Caco-2 (cell line): ENCODE results near the gene COX8C. TPM values are rescaled to one million over a fixed set of nuclear protein-coding genes. Genes with fewer than 3 reads are reported as not detected.
A peak's percentile ranks its signal among the peaks of the same experiment; 100 is the strongest.

ENCODE experiments used
- Bru-seq: library from RNA; stranded (reverse); fragments of 400-500 nt; gene quantifications from one replicate; lab custom pipeline; 2021; lab: Mats Ljungman, UMichigan
- BruChase-seq, 2 experiments: library from RNA; stranded (reverse); fragments of 400-500 nt; gene quantifications; one replicate each; lab custom pipeline; 2021; lab: Mats Ljungman, UMichigan
- BruUV-seq: library from RNA; stranded (reverse); fragments of 400-500 nt; replicated peaks from 2 replicates; lab custom pipeline; 2021; lab: Mats Ljungman, UMichigan
- CTCF ChIA-PET: fragments of 300-600 bp; sonication (Branson Sonifier 250); formaldehyde crosslinking; loops from one replicate; lab custom pipeline; 2022; ENCODE audit warnings: antibody characterized with exemption; lab: Charles Lee
- POLR2A ChIA-PET: fragments of 300-600 bp; sonication (Branson Sonifier 250); formaldehyde crosslinking; loops from one replicate; lab custom pipeline; 2022; ENCODE audit warnings: antibody characterized with exemption; lab: Charles Lee
- DNase-seq, 2 experiments: peaks; one replicate each; pipeline versions ENCODE4 v3.0.0 to v3.0.0-alpha.2; 2020 to 2022
- H3K27me3 ChIP-seq: replicated peaks from 2 replicates; pipeline ENCODE4 v1.6.0; 2011; ENCODE audit warnings: low read length; ENCODE audit not compliant: control insufficient read depth, insufficient read depth
- H3K36me3 ChIP-seq: 2 replicates; pipeline ENCODE4 v1.5.1; 2011; ENCODE audit warnings: low read length; ENCODE audit not compliant: control insufficient read depth, insufficient read depth
- H3K4me1 ChIP-seq: fragments of 250-450 bp; sonication (Bioruptor Pico); 2 replicates; pipeline ENCODE4 v1.5.1; 2020; ENCODE audit warnings: mild to moderate bottlenecking
- H3K4me3 ChIP-seq: 2 replicates; pipeline ENCODE4 v1.5.1; 2011; ENCODE audit warnings: low read depth, mild to moderate bottlenecking, control low read depth, low read length
- H3K9me3 ChIP-seq: fragments of 250-450 bp; sonication (Bioruptor Pico); 2 replicates; pipeline ENCODE4 v1.5.1; 2020; ENCODE audit warnings: mild to moderate bottlenecking, moderate library complexity
- H3K27ac Mint-ChIP-seq: one replicate; pipeline ENCODE4 v1.8.0; 2022; ENCODE audit warnings: mixed read lengths; ENCODE audit not compliant: unreplicated experiment
- H3K27me3 Mint-ChIP-seq: one replicate; pipeline ENCODE4 v1.8.0; 2022; ENCODE audit warnings: mixed read lengths; ENCODE audit not compliant: insufficient read depth, unreplicated experiment
- H3K36me3 Mint-ChIP-seq: one replicate; pipeline ENCODE4 v1.8.0; 2022; ENCODE audit warnings: mild to moderate bottlenecking, mixed read lengths; ENCODE audit not compliant: insufficient read depth, unreplicated experiment
- H3K4me1 Mint-ChIP-seq: one replicate; pipeline ENCODE4 v1.8.0; 2022; ENCODE audit warnings: low read depth, mixed read lengths; ENCODE audit not compliant: unreplicated experiment
- H3K4me3 Mint-ChIP-seq: one replicate; pipeline ENCODE4 v1.8.0; 2022; ENCODE audit warnings: mild to moderate bottlenecking, moderate library complexity, mixed read lengths; ENCODE audit not compliant: unreplicated experiment
- H3K9me3 Mint-ChIP-seq: one replicate; pipeline ENCODE4 v1.8.0; 2022; ENCODE audit warnings: mixed read lengths; ENCODE audit not compliant: unreplicated experiment
- intact Hi-C: fragments of 100-400 bp; cut with micrococcal nuclease; formaldehyde crosslinking; loops from one replicate; pipeline ENCODE4 v1.10.0; 2022; ENCODE audit not compliant: unreplicated experiment
- long read RNA-seq: library from polyadenylated mRNA; stranded (forward); transcript quantifications from one replicate; pipeline ENCODE4 v2.0.0, GENCODE V29; 2022
- total RNA-seq: library from RNA; stranded (reverse); gene quantifications from 2 replicates; pipeline ENCODE4 v1.2.3, GENCODE V29; 2022
- TF ChIP-seq, protein P1 (sequence below), 2 experiments: fragments of 200-600 bp in 1 of 2; IDR thresholded peaks; 1 replicate in 1 of 2; 2 replicates in 1 of 2; pipeline versions ENCODE4 v1.5.1 to v1.8.0; 2011 to 2022; ENCODE audit warnings: antibody characterized with exemption in 1 of 2, control low read depth in 1 of 2, inconsistent platforms in 1 of 2, low read depth in 1 of 2, low read length in 1 of 2, mild to moderate bottlenecking in 1 of 2, moderate library complexity in 1 of 2; ENCODE audit not compliant: insufficient read depth in 1 of 2, severe bottlenecking in 1 of 2, unreplicated experiment in 1 of 2

COX8C gene, protein sequence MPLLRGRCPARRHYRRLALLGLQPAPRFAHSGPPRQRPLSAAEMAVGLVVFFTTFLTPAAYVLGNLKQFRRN
- not detected in 2 replicates for total RNA-seq
- not detected for Bru-seq, nascent RNA
- percentile 24 among the genes with signal in this experiment for BruChase-seq, experiment 1, labeled RNA remaining after a 2-hour chase
- BruChase-seq, experiment 2, labeled RNA remaining after a 6-hour chase, result percentile 36 among the genes with signal in this experiment
- long read RNA-seq, result 0 reads

DNA sequence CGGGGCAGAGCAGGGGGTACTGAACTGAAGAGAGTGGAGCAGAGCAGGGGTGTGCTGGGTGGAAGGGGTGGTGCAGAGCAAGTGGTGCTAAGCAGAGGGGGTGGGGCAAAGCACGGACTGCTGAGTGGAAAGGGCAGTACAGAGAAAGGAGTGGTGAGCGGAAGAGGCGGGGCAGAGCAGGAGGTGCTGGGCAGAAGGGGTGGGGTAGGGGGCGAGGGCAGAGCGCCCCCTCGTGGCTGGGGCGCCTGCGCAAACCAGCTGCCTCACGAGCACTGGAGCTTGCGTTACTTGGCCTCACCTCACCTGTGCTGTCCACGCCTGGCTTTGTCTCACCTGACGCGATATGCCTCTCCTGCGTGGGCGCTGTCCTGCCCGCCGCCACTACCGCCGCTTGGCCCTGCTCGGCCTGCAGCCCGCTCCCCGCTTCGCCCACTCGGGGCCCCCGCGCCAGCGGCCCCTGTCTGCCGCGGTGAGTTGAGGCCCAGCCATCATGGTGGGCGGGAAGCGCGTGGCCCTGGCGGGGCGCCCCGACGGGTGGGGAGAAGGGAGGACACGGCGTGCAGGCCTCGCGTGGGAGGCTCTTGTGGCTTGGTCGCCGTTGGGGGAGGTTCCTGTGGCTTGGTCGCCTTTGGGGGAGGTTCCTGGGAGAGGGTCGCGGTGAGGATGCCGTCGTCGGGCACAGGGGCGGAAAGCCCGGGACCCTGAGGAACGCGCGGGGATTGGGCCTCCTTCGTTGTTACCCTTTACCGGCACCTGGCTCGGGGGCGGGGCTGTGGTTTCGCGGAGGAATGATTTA lies at the start of gene COX8C:
Gene COX8C, plus strand, starts transcription at position 257 of the 796 bp plus-strand sequence. Its CDS starts 87 bp downstream, at position 344.
- DNase-seq, result no peak

DNA sequence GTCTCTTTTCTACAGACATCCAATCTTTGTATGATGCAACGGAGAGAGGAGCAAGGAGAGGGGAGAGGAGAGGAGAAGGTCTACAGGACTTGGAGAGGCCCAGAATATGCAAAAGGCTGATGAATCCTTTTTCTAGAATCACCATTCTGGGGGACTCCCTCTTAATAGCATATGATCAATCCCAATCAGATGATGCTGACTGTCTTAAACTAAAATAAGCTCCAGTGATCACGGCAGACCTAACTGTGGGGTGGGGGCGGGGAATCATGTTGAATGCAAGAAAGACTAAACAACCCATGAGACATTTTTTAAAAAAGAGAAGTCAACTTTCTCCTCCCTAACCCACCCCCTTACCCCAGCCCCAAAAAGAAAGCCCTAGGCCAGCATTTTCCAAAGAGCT lies 47.6 kb upstream of the COX8C start:
- H3K4me1 Mint-ChIP-seq, result peaks cover 9% of the 10 kb centered on the region
- no peaks in the 10 kb centered on the region for H3K36me3 ChIP-seq
- no peaks in the 10 kb centered on the region for H3K9me3 Mint-ChIP-seq
- no peaks in the 10 kb centered on the region for H3K27me3 Mint-ChIP-seq
- H3K27me3 ChIP-seq, result no peaks in the 10 kb centered on the region
- no peak for DNase-seq
- TF ChIP-seq, protein P1, sequence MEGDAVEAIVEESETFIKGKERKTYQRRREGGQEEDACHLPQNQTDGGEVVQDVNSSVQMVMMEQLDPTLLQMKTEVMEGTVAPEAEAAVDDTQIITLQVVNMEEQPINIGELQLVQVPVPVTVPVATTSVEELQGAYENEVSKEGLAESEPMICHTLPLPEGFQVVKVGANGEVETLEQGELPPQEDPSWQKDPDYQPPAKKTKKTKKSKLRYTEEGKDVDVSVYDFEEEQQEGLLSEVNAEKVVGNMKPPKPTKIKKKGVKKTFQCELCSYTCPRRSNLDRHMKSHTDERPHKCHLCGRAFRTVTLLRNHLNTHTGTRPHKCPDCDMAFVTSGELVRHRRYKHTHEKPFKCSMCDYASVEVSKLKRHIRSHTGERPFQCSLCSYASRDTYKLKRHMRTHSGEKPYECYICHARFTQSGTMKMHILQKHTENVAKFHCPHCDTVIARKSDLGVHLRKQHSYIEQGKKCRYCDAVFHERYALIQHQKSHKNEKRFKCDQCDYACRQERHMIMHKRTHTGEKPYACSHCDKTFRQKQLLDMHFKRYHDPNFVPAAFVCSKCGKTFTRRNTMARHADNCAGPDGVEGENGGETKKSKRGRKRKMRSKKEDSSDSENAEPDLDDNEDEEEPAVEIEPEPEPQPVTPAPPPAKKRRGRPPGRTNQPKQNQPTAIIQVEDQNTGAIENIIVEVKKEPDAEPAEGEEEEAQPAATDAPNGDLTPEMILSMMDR (IDR thresholded peaks at IDR 0.05; ENCODE audit: insufficient read depth in 1 of 2, low read depth in 1 of 2, low read length in 1 of 2, severe bottlenecking in 1 of 2, unreplicated experiment in 1 of 2), result no peak
- POLR2A ChIA-PET, result no interaction called here
- peaks cover 8% of the 10 kb centered on the region for H3K4me1 ChIP-seq
- no peak overlapping the region for H3K4me3 Mint-ChIP-seq
- no peak overlapping the region for H3K27ac Mint-ChIP-seq
- no peaks in the 10 kb centered on the region for H3K36me3 Mint-ChIP-seq
- intact Hi-C loops, result no loop called here
- CTCF ChIA-PET, result no interaction called here
- no peak overlapping the region for H3K4me3 ChIP-seq
- BruUV-seq, result no TSS peak
- no peaks in the 10 kb centered on the region for H3K9me3 ChIP-seq

More for the DNA sequence above, at the start of gene COX8C:
- no peak within 1 kb of the TSS for H3K4me3 ChIP-seq
- no peak within 1 kb of the TSS for H3K27ac Mint-ChIP-seq
- POLR2A ChIA-PET, result no interaction called here
- H3K27me3 ChIP-seq, result no peaks in the 10 kb centered on the region
- peaks cover 26% of the 10 kb centered on the region for H3K9me3 Mint-ChIP-seq
- TF ChIP-seq, protein P1 (IDR thresholded peaks at IDR 0.05; ENCODE audit: insufficient read depth in 1 of 2, low read depth in 1 of 2, low read length in 1 of 2, severe bottlenecking in 1 of 2, unreplicated experiment in 1 of 2), result no peak
- CTCF ChIA-PET, result no interaction called here
- H3K27me3 Mint-ChIP-seq, result no peaks in the 10 kb centered on the region
- BruUV-seq, result no TSS peak
- no peaks in the 10 kb centered on the region for H3K4me1 ChIP-seq
- H3K4me3 Mint-ChIP-seq, result no peak within 1 kb of the TSS
- intact Hi-C loops, result no loop called here
- H3K4me1 Mint-ChIP-seq, result no peaks in the 10 kb centered on the region
- H3K36me3 Mint-ChIP-seq, result no peaks in the 10 kb centered on the region
- H3K9me3 ChIP-seq, result no peaks in the 10 kb centered on the region
- no peaks in the 10 kb centered on the region for H3K36me3 ChIP-seq

DNA sequence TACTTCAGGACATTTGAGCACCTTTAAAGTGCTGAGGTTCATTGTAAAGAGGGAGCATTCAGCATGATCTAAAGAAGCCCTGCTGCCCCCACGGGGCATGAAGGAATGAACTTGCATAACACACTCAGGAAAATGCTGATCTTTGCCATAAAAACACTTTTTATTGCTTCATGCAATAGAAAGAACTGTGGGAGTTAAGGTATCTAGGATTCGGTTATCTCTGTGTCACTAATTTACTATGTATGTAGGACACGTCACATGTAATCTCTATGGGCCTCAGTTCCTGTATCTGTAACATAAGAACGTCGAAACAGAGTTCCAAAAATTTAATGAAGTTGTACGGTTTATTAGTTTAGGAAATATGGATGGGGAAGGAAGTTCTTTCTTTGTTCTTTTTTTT lies 47.1 kb upstream of the COX8C start:
- no peaks in the 10 kb centered on the region for H3K27me3 ChIP-seq
- ChIA-PET CTCF (no interaction called here), POLR2A (no interaction called here)
- H3K9me3 ChIP-seq, result no peaks in the 10 kb centered on the region
- TF ChIP-seq, protein P1 (IDR thresholded peaks at IDR 0.05; ENCODE audit: insufficient read depth in 1 of 2, low read depth in 1 of 2, low read length in 1 of 2, severe bottlenecking in 1 of 2, unreplicated experiment in 1 of 2), result no peak
- peaks cover 8% of the 10 kb centered on the region for H3K4me1 ChIP-seq
- no peaks in the 10 kb centered on the region for H3K36me3 Mint-ChIP-seq
- intact Hi-C loops, result no loop called here
- DNase-seq, result no peak
- no peak overlapping the region for H3K27ac Mint-ChIP-seq
- H3K4me1 Mint-ChIP-seq, result peaks cover 9% of the 10 kb centered on the region
- H3K9me3 Mint-ChIP-seq, result no peaks in the 10 kb centered on the region
- H3K27me3 Mint-ChIP-seq, result no peaks in the 10 kb centered on the region
- no peak overlapping the region for H3K4me3 ChIP-seq
- no TSS peak for BruUV-seq
- H3K36me3 ChIP-seq, result no peaks in the 10 kb centered on the region
- H3K4me3 Mint-ChIP-seq, result no peak overlapping the region
